Stimulated activated CD4-positive, alpha-beta T cell treated with anti-CD3 and anti-CD28 coated beads, Interleukin-4, amount 100 ng/mL, for 48 hours (primary cell): ENCODE measurements around the gene MSMO1.

Experiments used
- DNase-seq, 2 donors: peaks; one replicate each; pipeline ENCODE4 v3.0.0-alpha.2; 2020; ENCODE audit warnings: low read depth in 2 of 2

MSMO1 gene

DNA sequence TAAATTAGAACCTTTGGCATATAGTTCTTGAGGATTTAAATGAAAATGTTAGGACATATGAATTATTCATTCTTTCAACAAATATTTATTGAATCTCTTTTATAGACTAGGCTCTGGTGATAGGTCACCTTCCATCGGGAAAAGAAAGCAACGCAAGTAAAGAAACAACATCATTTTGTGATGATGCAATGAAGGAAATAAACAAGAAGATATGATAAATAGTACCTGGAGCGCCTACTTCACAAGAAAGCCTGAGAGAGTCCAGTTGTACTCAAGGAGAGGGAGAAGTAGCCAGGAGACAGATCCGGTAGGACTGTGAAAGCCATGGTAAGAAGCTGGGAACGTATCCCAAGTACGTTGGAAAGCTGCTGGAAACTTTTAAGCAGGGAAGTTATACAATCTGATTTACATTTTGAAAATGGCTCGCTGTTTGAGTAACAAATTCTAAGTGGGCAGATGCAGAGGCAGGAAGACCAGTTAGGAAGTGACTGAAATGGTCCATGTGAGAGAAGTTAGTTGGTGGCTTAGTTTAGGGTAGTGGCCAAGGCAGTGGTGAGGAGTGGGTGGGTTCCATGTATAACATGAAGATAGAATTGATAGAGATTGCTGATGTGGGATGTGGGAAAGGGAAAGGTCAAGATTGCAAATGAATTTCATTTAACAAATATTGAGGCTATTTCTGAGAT, 33.7 kb downstream of the MSMO1 start:
- DNase-seq = no peak

DNA sequence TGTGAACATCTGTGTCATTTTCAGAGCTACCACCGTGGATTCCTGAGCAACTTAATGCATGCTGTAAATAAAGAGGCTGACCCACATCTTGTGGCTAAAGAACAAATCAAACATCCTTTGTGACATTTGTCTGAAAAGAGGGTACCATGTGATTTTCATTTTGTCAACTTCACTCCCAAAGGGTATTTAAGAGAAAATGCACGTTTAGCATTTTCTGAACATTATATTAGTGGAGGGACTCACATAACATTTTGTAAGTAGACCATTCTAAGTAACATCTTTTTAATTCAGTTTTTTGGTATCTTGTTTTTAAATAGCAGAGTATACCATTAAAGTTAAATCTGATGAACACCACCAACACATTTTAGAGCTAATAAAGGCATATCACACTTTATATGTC, 34.3 kb downstream of the MSMO1 start:
- no peak for DNase-seq

DNA sequence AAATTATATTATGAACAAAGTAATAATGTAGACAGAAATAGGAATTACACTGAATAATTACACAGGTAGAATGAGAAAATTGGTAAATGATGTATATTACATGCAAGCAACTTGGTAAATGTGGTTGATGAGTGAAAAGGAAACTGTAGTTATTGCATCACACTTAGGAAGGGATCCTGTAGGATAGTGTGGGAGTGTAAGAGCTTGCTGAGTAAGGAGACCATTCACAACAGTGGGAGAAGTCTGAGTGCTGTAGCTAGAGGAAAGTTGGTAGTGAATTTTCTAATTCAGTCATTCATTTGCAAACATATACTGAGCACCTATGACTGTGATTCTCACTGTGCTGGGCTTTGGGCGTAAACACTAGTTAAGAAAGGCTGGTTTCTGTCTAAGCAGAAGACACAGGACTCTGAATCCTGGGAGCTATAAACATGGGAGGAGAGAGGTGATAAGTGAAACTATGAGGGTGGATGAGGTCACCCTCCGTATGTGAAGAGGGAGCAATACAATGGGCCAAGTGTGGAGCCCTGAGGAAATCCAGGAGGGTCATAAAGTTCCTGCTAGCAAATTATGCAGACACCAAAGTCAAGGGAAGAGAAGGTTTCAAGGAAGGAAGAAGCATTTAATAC, 37.1 kb downstream of the MSMO1 start:
- no peak for DNase-seq

- no peak for DNase-seq
These were observed 39.6 kb downstream of the MSMO1 start for GRCh38 chr4:165367040-165367439.

DNA sequence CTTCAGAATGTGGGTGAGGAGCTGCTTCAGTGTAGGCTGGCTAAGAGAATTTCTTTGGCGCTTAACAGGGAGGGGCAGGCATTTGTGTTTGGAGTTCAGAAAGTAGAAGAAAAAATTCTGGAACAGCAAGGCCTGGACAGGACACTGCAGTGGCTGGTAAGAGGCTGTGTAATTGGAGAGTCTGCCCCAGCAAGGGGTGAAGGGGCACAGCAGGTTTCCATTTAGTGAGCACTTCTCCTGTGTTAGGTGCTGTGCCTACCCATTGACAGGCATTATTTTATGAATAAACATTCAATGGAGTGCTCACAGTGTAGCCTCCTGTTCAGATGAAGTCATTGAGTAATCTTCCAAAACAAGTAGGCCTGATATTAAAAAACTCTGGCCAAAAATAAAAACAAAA, 40.6 kb downstream of the MSMO1 start:
- no peak for DNase-seq

DNA sequence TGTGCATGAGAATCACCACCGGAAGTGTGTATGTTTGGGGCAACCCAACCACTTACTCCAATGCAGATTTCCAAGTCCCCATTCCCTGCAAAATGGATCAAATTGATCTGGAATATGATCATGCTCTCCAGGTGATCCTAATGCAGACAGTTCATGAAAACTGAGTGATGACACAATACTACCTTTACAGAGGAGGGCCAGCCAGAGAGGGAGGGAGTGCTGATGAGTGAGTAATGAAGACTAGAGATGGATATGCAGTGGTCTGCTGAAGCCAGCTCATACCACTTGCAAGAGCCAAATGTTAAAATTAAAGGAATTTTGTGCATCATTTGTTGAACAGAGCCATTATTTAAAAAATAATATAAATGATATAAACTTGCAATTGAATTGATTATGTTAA, 41.1 kb downstream of the MSMO1 start:
- DNase-seq = no peak

GRCh38 chr4:165369522-165369921, 42.1 kb downstream of the MSMO1 start:
- DNase-seq = no peak

GRCh38 chr4:165370530-165370929, 43.1 kb downstream of the MSMO1 start:
- no peak for DNase-seq

DNA sequence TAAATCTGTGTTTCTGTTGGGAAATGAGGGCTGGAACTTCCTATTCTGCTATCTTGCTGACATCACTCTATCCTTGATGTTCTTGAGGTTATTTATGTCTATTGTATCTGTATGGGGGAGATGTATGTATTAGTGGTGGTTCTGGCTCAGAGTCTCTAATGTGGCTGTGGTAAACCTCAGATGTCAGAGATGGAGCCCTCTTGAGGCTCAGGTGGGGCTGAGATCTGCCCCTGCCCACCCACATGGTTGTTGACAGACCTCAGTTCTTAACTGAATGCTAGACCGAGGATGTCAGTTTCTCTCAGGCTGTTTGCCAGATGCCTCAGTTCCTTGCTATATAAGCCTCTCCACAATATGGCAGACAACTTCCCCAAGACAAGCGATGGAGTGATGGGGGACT, 48.0 kb downstream of the MSMO1 start:
- no peak for DNase-seq

- no peak for DNase-seq
These were observed 50.9 kb downstream of the MSMO1 start for GRCh38 chr4:165378398-165378744.

DNA sequence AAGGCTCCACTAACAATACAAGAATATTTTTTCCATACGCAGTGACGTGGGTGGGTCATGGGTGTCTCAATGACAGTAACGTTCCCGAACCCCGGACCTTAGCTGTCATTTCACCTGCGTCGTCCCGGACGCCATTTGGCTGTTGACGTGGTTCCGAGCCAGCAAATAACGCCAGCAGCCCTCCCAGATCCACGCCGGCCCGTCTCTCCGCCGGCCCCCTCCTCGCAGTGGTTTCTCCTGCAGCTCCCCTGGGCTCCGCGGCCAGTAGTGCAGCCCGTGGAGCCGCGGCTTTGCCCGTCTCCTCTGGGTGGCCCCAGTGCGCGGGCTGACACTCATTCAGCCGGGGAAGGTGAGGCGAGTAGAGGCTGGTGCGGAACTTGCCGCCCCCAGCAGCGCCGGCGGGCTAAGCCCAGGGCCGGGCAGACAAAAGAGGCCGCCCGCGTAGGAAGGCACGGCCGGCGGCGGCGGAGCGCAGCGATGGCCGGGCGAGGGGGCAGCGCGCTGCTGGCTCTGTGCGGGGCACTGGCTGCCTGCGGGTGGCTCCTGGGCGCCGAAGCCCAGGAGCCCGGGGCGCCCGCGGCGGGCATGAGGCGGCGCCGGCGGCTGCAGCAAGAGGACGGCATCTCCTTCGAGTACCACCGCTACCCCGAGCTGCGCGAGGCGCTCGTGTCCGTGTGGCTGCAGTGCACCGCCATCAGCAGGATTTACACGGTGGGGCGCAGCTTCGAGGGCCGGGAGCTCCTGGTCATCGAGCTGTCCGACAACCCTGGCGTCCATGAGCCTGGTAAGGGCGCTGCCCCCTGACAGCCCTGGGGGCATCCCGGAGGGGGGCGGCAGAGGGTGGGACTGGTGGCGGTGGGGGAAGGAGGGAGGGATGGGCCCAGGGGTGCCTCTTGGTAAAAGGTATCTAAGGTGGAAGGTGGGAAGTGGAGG, 51.5 kb downstream of the MSMO1 start, which contains the start of gene CPE:
TSS of gene CPE (plus strand) at position 264 of the 933 bp plus-strand sequence. CDS start at position 478, 214 bp downstream.
- DNase-seq = peak; percentile 54

DNA sequence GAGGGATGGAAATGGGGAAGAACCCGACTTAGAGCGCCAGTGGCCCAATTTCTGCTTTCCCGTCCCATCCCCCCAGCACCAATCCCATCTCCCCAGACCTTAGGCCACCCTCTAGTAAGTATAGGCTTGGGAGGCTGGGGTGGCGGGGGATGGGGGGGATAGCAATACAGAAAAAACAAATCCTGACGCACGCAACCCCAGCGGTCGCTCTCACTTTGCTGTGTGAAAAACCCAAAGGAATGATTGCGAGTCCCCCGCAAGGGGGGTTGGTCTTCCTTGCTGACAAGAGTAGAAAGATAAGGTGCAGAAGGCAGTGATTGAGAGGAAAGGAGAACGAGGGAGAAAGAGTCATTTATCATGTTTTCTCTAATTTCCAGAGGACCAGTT, 52.2 kb downstream of the MSMO1 start:
- no peak for DNase-seq

GRCh38 chr4:165380805-165381204, 53.3 kb downstream of the MSMO1 start:
- DNase-seq = no peak

DNA sequence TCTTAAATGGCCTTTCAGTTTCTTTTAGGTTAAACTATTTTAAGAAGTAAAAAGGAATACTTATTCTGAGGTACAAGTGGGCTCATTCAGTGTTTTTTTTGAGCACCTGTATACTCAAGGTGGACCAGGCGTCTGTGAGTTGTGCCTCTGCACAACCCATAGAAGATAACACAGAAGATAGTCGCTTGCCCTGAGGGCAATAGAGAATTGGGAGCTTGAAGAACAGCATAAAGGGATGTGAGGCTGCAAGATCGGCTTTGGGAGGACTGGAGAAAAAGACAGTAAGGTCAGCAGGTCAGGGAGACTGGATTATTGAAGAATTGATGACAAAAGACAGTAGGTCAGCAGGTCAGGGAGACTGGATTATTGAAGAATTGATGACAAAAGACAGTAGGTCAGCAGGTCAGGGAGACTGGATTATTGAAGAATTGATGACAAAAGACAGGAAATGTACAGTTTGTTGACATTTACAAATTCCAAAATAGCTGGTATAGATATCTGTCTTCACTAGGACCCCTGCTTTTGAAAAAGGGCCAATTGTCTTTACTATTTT, 54.4 kb downstream of the MSMO1 start:
- DNase-seq = no peak

GRCh38 chr4:165382640-165383039, 55.2 kb downstream of the MSMO1 start:
- DNase-seq = no peak

DNA sequence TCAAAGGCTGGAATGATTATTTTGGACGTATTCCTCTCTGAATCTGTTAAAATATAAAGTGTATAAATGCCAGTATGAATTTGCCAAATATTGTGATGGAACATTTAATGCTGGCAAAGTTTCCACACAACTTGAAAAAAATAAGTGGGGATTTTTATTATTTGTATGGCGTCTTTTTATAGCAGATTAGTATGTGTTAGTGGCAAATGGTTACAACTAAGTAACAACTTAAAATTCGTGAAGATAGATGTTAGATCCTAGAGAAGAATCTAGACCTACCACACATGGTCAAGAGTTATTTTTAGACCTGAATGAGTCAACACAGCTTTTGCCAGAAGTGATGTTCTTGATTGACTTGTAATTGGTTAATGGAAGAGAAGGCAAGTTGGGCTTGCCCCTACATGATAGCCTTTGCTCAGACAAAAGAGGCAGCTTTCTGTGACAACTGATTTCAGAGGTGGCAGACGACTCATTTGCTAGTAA, 56.2 kb downstream of the MSMO1 start:
- no peak for DNase-seq

GRCh38 chr4:165384186-165384585, 56.7 kb downstream of the MSMO1 start:
- DNase-seq = no peak

GRCh38 chr4:165384598-165384997, 57.1 kb downstream of the MSMO1 start:
- no peak for DNase-seq

DNA sequence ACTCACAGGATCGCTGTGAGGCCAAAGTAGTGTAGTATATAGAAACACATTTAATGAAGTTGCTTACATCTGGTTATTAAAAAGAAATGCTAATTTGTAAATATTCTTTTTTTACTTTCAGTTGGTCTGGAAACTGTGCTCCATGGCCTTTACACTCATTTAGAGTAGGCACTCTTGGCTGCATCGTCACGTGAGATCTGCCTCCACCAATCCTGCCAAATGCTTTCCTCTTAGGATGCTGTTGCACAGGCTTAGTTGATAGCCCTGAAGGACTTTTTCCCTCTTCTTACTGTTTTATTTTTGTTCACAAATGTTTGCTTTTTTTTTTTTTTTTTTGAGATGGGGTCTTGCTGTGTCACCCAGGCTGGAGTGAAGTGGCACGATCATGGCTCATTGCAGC, 57.7 kb downstream of the MSMO1 start:
- no peak for DNase-seq

- DNase-seq = no peak
These were observed 58.9 kb downstream of the MSMO1 start for GRCh38 chr4:165386328-165386727.

DNA sequence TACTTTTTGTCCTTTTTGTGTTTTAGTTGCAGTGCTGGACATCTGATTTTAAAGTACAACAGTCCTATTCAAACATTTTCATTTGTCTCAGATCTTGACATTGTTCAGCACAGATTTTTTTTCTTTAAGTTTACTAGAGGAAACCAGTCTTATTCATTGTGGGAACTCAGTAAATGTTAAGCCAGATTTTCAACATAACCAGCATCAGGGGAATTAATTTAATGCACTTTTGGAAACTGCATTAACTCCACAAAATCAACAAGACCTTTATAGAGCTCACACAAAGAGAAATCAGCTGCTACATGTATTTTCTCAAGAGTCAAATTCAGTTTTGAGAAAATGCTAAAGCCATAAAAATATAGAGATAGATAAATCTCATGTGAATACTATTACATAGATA, 61.3 kb downstream of the MSMO1 start:
- DNase-seq = no peak
